C4-2B (cell line): ENCODE results near the gene GSX2.

Experiments
- H3K27ac ChIP-seq: fragments of 450-650 bp; 2 replicates; pipeline ENCODE4 v1.5.1; 2017
- ZFX ChIP-seq: fragments of 450-650 bp; IDR thresholded peaks from 2 replicates; pipeline ENCODE4 v1.6.1; 2017
- TF ChIP-seq, protein P1 (sequence below): fragments of 450-650 bp; conservative IDR thresholded peaks from 2 replicates; pipeline ENCODE4 v1.5.1; 2017; ENCODE audit warnings: mild to moderate bottlenecking

GSX2 gene

DNA sequence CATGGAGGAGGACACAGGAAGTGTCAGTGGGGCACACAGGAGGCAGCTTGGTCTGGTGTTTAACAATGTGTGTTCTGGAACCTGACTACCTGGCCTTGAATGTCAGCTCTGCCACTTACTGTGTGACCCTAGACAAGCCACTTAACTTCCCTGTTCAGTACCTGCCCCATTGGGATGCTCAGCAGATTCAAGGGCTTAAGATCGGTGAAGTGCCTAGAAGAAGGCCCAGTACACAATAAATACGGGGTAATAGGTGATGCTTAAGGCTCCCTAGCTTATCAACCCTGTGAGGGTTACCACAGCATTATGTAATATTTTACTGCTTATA is 33.9 kb upstream of the GSX2 start:
- TF ChIP-seq, protein P1, sequence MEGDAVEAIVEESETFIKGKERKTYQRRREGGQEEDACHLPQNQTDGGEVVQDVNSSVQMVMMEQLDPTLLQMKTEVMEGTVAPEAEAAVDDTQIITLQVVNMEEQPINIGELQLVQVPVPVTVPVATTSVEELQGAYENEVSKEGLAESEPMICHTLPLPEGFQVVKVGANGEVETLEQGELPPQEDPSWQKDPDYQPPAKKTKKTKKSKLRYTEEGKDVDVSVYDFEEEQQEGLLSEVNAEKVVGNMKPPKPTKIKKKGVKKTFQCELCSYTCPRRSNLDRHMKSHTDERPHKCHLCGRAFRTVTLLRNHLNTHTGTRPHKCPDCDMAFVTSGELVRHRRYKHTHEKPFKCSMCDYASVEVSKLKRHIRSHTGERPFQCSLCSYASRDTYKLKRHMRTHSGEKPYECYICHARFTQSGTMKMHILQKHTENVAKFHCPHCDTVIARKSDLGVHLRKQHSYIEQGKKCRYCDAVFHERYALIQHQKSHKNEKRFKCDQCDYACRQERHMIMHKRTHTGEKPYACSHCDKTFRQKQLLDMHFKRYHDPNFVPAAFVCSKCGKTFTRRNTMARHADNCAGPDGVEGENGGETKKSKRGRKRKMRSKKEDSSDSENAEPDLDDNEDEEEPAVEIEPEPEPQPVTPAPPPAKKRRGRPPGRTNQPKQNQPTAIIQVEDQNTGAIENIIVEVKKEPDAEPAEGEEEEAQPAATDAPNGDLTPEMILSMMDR, result no peak
- TF ChIP-seq ZFX, result no peak
- no peak overlapping the region for H3K27ac ChIP-seq

DNA sequence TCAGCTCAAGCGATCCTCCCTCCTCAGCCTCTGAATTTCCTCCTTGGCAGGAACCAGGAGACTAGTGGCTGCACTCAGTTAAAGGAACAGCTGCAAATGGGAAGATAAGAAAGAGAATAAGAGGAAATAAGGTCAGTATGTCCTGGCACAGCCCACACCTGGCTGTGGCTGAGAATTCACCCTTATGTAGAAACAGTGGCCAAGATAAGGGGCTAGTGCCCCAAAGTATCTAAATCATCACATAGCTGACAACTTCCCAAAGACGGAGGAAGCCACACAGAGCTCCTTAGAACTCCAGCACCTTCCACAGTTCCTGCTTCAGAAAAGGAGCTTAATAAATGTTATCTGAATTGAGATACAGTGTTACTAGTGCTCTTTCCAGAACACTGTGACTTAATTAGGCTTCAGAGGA is 33.2 kb upstream of the GSX2 start:
- no peak overlapping the region for H3K27ac ChIP-seq
- TF ChIP-seq, protein P1, result no peak
- TF ChIP-seq ZFX, result no peak

DNA sequence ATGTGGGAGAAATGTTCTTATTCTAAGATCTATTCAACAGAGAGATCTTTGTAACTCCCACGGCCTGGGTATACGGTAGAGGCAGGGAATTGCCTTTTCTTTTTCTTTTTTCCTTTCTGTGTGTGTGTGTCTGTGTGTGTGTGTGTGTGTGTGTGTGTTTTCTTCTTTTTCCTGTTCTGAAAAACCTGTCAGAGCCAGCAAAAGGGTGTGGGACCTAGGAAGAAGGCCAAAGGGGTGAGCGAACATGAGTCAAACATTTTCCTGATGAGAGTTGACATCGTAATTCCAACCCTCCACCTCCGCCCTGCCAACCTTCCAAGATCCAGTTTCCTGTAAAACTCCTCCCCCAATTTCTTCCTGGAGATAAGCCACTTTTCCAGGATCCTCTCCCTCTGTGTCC is 32.8 kb upstream of the GSX2 start:
- TF ChIP-seq, protein P1, result no peak
- no peak overlapping the region for H3K27ac ChIP-seq

DNA sequence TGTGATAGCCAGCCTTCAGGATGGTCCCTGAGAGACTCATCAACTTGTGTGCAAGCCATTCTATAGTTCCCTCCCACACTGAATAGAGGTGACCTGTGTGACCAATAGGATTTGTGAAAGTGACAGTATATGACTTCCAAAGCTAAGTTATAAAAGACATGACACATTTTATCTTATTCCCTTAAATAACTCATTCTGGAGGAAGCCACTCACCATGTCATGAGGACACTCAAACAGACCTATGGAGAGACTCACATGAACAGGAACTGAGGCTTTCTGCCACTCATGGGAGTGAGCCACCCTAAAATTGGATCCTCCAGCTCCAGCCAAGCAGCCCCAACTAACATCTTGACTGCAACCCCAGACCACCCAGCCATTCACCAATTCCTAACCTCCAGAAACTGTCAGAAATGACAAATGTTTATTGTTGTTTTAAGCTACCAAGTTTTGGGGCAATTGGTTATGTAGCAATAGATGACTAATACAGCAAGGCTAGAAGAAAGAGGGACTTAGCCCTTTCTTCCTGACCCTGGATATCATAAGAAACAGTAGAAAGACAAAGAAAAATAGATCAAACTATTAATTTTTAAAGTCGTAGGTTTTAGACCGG is 26.6 kb upstream of the GSX2 start:
- H3K27ac ChIP-seq, result no peak overlapping the region
- TF ChIP-seq ZFX, result no peak
- TF ChIP-seq, protein P1, result no peak

DNA sequence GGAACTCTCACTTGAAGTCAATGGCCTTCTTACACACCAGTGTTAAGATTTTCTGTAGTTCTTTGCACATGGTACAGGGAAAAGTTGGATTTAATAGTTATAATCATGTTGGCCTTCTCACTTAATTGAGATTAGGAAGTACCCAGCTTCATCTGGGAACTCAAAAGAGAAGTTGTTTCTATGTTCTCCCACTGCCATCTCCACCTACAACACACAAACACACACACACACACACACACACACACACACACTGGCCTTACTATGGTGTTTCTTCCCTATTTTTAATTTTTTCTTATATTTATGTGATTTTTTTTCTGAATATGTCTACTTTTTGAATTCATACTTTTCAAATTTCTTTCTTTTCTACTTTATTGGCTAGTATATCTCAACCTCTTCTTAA is 25.6 kb upstream of the GSX2 start:
- TF ChIP-seq, protein P1, result no peak
- TF ChIP-seq ZFX, result no peak
- no peak overlapping the region for H3K27ac ChIP-seq

DNA sequence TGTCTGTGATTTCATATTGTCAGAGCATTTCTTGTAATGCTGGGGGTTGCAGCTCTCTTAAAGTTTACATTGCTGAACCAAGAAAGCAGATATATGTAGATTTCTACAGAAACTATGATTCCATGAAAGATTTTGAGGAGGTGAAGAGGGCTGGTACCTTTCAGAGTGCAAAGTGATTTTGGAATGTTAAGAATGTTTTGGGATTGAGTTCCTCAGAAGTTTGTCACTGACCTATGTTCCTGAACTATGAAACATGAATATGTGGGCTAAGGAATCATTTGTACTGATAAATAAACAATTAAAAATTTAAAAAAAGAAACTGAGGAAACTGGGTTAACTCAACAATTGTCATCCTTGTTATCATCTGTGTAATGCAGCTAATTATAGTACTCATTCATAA is 23.3 kb upstream of the GSX2 start:
- no peak overlapping the region for H3K27ac ChIP-seq
- TF ChIP-seq, protein P1, result no peak
- TF ChIP-seq ZFX, result no peak

DNA sequence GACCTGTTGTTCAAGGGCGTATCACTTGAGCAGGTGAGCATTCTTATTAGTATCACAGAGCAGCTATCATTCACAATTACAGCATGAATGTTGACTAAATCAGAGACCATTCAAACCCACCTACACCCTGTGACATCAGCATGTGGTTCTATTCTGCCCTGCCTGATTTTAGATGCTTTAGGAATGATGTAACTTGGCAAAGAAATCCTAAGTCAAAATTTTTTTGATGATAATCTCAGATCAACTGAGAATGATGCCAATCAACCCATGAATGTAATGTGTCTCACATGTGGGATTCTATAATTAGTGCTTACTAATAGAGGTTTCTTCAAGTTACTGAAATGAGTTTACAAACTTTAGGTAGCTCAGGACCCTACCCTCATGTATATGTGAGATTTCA is 22.2 kb upstream of the GSX2 start:
- TF ChIP-seq, protein P1, result no peak
- TF ChIP-seq ZFX, result no peak
- H3K27ac ChIP-seq, result no peak overlapping the region
